Kidney epithelial cell (primary cell): ENCODE results near the gene CCSER2. TPM values are rescaled to one million over a fixed set of nuclear protein-coding genes. Genes with fewer than 3 reads are reported as not detected.
A peak's percentile ranks its signal among the peaks of the same experiment; 100 is the strongest.

Experiments
- DNase-seq: peaks from one replicate; pipeline ENCODE4 v3.0.0-alpha.2; 2010; ENCODE audit warnings: low read depth
- H3K27me3 ChIP-seq: 2 replicates; pipeline ENCODE4 v1.6.0; 2011; ENCODE audit warnings: low read length; ENCODE audit not compliant: control insufficient read depth, insufficient read depth
- H3K36me3 ChIP-seq: 2 replicates; pipeline ENCODE4 v1.5.1; 2011; ENCODE audit warnings: low read length; ENCODE audit not compliant: control insufficient read depth, insufficient read depth
- H3K4me3 ChIP-seq: 2 replicates; pipeline ENCODE4 v1.5.1; 2011; ENCODE audit warnings: low read depth, mild to moderate bottlenecking, control low read depth, low read length
- total RNA-seq: library from RNA; depleted of rRNA; stranded (reverse); fragments of >200 nt; gene quantifications from 2 replicates; pipeline ENCODE4 v1.2.3, GENCODE V29; 2015
- TF ChIP-seq, protein P1 (sequence below): IDR thresholded peaks from 2 replicates; pipeline ENCODE4 v1.5.1; 2011; ENCODE audit warnings: mild to moderate bottlenecking, moderate library complexity, low read length, control low read depth, inconsistent platforms; ENCODE audit not compliant: insufficient read depth, poor library complexity, severe bottlenecking

Gene CCSER2
- total RNA-seq, 1 donor from 2014 or later = 28.0 TPM

DNA sequence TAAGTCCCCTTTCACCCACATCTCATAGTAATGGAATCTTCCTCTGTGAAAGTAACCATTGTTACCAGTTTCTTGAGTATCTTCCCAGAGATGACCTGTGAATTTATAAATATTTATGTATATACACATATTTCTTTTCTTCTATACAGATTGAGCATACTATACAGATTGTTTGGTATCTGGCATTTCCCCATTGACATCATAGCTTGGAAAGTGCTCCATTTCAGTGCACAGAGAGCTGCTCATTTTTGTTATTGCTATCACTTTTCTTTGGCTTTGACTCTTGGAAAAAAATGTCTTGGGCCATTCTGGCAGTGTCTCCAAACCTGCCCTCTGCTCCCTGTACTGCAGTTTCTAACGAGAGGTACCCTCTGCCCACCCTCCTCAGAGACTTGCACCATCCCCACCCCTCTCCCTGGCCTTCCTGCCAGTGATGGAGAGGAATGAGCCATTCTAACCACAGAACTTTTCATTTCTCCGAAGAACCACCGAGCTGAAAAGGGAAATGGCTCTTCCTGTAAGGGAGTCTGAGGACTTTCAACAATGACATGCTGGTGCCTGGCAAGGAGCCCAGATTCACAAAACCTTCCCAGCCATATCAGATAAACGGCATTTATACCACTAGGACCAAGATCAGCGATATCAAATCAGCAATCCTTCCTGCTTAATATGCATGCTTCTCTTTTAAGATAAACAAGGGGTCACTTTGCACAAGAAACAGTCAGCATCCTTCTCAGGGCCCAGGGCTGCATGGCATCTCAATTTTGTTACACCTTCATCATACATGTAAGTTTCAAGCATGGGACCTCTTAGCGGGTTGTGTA is 19.7 kb upstream of the CCSER2 start:
- Histone ChIP-seq H3K36me3 (no peaks in the 10 kb centered on the region), H3K4me3 (no peak overlapping the region), H3K27me3 (no peaks in the 10 kb centered on the region)
- TF ChIP-seq, protein P1, sequence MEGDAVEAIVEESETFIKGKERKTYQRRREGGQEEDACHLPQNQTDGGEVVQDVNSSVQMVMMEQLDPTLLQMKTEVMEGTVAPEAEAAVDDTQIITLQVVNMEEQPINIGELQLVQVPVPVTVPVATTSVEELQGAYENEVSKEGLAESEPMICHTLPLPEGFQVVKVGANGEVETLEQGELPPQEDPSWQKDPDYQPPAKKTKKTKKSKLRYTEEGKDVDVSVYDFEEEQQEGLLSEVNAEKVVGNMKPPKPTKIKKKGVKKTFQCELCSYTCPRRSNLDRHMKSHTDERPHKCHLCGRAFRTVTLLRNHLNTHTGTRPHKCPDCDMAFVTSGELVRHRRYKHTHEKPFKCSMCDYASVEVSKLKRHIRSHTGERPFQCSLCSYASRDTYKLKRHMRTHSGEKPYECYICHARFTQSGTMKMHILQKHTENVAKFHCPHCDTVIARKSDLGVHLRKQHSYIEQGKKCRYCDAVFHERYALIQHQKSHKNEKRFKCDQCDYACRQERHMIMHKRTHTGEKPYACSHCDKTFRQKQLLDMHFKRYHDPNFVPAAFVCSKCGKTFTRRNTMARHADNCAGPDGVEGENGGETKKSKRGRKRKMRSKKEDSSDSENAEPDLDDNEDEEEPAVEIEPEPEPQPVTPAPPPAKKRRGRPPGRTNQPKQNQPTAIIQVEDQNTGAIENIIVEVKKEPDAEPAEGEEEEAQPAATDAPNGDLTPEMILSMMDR = no peak
- DNase-seq = peak; percentile 52

DNA sequence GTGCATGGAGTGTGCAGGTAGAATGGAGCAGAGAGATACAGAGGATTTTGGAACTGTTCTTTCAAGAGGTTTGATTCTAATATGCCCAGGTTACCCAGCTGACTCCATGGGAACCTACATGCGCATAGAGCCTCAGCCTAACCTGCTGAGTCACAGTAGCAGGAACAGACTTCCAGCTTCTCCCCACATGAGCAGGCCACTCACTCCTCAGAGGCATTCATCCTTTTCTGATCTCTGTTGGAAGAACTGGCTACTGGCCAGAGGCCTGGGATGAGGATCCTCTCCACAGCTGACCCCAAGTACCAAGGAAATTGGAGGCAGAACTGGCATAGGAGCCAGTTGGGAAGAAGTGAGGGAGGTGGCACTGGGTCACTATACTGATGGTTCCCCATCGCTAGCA is 17.9 kb upstream of the CCSER2 start:
- TF ChIP-seq, protein P1 = no peak
- Histone ChIP-seq H3K36me3 (no peaks in the 10 kb centered on the region), H3K4me3 (no peak overlapping the region), H3K27me3 (no peaks in the 10 kb centered on the region)
- DNase-seq = peak; percentile 37

DNA sequence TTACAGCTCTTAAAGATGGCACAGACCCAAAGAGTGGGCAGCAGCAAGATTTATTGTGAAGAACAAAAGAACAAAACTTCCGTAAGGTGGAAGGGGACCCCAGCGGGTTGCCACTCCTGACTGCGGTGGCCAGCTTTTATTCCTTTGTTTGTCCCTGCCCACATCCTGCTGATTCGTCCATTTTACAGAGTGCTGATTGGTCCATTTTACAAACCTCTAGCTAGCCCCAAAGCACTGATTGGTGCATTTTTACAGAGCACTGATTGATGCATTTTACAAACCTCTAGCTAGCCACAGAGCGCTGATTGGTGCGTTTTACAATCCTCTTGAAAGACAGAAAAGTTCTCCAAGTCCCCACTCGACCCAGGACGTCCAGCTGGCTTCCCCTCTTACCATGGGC is 16.8 kb upstream of the CCSER2 start:
- Histone ChIP-seq H3K36me3 (no peaks in the 10 kb centered on the region), H3K27me3 (no peaks in the 10 kb centered on the region), H3K4me3 (no peak overlapping the region)
- TF ChIP-seq, protein P1 = no peak
- no peak for DNase-seq

DNA sequence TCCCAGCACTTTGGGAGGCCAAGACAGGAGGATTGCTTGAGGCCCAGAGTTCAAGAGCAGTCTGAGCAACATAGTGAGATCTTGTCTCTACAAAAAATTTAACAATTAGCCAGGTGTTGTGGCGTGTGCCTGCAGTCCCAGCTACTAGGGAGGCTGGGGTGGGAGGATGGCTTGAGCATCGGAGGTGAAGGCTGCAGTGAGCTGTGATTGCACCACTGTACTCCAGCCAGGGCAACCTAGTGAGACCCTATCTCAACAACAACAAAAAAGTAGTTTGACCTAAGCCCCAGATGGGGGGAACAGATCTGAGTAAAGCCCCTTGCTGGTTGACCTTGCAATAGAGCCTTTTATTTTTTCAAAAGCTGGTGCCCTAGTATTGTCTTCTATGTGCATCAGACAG is 15.6 kb upstream of the CCSER2 start:
- Histone ChIP-seq H3K36me3 (no peaks in the 10 kb centered on the region), H3K4me3 (no peak overlapping the region), H3K27me3 (no peaks in the 10 kb centered on the region)
- no peak for DNase-seq
- TF ChIP-seq, protein P1 = no peak

DNA sequence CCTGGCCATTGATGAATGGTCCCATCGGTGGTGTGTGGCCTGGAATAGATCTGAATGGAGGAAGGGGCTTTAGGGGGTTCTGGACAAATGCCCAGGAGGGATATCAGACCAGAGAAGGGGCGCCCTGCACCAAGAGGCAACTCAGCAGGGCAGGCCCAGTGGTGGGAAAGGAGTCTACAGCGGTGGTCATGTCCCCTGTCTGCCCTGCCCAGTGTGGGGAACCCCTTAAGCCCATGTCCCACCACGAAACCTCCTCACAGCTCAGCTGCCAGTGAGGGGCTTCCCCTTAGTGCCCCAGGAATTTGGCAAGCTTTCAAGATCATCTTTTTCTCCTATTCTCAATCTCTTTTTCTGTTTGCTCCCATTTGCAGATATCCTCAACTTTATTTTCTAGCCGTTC is 14.1 kb upstream of the CCSER2 start:
- TF ChIP-seq, protein P1 = no peak
- Histone ChIP-seq H3K36me3 (no peaks in the 10 kb centered on the region), H3K4me3 (no peak overlapping the region), H3K27me3 (no peaks in the 10 kb centered on the region)
- no peak for DNase-seq

DNA sequence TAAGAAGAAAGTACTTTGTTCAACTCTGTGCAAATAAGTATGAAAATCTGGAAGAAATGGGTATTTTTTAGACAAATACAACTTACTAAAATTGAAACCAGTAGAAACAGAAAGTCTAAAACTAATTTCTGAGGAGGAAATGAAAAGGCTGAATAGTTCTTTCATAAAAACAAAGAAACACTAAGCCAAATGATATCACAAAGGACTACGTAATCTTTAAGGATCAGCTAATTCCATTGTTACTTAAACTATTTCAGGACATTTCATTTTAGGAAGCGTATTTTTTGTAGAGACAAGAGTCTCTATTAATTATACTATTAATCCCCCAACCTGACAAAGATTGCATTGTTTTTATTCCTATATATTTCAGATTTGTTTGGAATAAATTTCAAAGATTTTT is 11.2 kb upstream of the CCSER2 start:
- TF ChIP-seq, protein P1 = no peak
- no peak for DNase-seq
- Histone ChIP-seq H3K4me3 (no peak overlapping the region), H3K36me3 (no peaks in the 10 kb centered on the region), H3K27me3 (no peaks in the 10 kb centered on the region)
